Astrocyte of the cerebellum (primary cell): ENCODE data around the gene GPR18.

Source experiments
- DNase-seq: peaks from one replicate; pipeline ENCODE4 v3.0.0-alpha.2; 2011; ENCODE audit warnings: low read depth
- H3K4me3 ChIP-seq: 2 replicates; pipeline ENCODE4 v1.5.1; 2011; ENCODE audit warnings: mild to moderate bottlenecking, low read depth, low read length, moderate library complexity
- in situ Hi-C: cut with HindIII; loops from 2 replicates; pipeline ENCODE4 v1.10.0; 2017; ENCODE audit warnings: low sequenced_read_pairs
- TF ChIP-seq, protein P1 (sequence below): IDR thresholded peaks from 2 replicates; pipeline ENCODE4 v1.5.1; 2012; ENCODE audit warnings: low read length, low read depth, moderate library complexity, mild to moderate bottlenecking; ENCODE audit errors: missing control alignments

GPR18 gene

DNA sequence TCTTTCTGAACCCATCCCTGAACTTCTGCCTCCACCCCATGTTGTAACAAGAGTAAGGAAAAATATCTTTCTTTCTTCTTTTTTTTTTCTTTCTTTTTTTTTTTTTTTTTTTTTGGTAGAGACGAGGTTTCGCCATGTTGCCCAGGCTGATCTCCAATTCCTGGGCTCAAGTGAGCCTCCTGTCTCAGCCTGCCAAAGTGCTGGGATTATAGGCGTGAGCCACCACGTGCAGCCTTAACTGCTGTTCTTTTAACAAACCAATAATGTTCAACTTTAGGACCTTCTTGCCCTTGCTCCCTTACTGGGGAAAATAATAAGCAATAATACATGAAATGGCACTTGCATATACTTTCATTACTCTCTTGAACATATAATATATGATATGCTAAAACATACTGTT is 29.4 kb upstream of the GPR18 start:
- DNase-seq: no peak
- H3K4me3 ChIP-seq: no peak overlapping the region
- in situ Hi-C loops: no loop called here
- TF ChIP-seq, protein P1, sequence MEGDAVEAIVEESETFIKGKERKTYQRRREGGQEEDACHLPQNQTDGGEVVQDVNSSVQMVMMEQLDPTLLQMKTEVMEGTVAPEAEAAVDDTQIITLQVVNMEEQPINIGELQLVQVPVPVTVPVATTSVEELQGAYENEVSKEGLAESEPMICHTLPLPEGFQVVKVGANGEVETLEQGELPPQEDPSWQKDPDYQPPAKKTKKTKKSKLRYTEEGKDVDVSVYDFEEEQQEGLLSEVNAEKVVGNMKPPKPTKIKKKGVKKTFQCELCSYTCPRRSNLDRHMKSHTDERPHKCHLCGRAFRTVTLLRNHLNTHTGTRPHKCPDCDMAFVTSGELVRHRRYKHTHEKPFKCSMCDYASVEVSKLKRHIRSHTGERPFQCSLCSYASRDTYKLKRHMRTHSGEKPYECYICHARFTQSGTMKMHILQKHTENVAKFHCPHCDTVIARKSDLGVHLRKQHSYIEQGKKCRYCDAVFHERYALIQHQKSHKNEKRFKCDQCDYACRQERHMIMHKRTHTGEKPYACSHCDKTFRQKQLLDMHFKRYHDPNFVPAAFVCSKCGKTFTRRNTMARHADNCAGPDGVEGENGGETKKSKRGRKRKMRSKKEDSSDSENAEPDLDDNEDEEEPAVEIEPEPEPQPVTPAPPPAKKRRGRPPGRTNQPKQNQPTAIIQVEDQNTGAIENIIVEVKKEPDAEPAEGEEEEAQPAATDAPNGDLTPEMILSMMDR: no peak

DNA sequence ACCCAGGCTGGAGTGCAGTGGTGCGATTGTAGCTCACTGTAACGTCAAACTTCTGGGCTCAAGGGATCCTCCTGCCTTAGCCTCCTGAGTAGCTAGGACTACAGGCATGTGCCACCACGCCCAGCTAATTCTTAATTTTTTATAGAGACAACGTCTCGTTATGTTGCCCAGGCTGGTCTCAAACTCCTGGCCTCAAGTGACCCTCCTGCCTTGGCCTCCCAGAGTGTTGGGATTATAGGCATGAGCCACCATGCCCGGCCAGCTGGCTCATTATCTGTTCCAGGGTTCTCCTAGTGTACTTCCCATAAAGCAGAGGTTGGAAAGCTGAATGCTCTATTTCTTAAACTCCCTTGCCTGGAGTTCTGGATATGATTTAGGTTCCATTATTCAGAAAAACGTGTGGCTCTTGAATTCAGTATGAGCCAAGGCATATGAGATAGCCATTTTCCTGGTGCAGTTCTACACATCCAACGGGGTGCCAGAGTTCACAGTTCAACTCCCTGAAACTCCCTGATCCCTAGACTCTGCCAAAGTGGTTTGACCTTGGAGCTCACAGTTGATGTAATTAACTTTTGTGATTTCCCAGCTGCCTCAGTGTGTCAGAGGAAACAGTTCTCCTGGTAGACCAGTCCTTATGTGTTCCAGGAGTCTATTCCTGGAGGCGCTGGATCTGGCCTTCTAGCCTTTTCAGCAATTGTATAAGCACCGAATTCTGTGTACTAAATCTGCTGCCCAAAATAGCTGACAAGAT is 27.4 kb upstream of the GPR18 start:
- DNase-seq: no peak
- TF ChIP-seq, protein P1: no peak
- in situ Hi-C loops: no loop called here
- H3K4me3 ChIP-seq: no peak overlapping the region

DNA sequence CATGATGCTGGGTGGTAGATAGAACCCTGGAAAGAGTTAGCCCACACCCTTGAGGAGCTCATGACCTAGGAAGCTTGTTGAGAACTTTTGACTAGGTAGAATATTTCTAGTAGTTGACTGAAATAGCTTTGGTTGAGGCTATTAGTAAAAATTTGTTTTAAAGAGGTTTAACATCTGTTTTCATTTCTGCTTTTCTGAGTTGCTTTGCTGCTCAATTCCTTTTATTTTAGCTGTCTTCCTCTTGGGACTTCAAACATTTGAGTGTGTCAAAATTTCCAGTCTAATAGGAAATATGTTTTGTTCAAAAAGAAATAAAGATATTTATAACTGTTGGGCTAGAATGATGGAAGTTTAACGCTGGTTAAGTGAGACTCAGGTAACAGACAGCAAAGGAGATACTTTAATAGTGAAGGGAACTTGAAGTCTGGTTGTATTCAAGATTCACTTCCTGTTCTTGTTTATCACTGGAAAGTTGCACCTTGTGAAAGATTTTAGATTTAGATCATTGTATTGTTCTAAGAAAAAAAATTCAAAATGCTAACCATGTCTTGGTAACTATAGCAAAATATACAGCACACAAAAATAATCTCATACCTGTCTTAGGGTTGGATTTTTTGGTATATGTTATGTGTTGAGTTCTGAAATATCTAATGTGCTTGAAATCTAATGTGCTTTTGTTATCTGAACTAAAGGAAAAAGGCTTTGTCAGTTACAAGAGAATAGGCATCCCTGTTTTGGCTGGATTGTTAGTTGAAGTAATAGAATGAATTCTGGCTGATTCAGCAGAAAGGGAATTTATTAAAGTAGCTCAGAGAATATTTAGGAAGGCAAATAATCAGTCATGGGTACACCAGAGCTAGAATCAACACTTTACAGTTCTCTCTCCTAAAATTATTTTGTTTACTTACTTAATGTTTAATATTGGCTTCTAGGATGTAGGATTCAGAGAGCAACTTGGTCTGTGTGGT is 24.4 kb upstream of the GPR18 start:
- TF ChIP-seq, protein P1: no peak
- no peak for DNase-seq
- H3K4me3 ChIP-seq: no peak overlapping the region
- in situ Hi-C loops: no loop called here

DNA sequence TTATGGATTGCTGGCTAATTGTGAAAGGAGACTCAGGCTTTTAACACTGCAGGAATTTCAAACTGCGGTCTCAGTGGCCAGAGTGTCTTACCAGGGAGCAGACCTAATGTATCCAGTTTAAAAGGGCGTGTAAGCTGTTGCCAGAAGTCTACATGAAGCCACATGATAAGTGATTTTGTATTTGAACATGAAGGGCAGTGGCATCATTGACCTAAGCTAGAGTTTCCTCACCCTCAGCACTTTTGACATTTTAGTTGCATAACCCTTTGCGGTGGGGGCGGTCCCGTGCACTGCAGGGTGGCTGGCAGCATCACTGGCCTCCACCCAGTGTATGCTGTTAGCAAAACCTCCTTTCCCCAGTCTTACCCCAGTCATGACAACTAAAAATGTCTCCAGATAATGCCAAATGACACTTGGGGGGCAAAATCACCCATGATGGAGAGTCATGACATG is 23.7 kb upstream of the GPR18 start:
- no peak for DNase-seq
- in situ Hi-C loops: no loop called here
- H3K4me3 ChIP-seq: no peak overlapping the region
- TF ChIP-seq, protein P1: no peak

DNA sequence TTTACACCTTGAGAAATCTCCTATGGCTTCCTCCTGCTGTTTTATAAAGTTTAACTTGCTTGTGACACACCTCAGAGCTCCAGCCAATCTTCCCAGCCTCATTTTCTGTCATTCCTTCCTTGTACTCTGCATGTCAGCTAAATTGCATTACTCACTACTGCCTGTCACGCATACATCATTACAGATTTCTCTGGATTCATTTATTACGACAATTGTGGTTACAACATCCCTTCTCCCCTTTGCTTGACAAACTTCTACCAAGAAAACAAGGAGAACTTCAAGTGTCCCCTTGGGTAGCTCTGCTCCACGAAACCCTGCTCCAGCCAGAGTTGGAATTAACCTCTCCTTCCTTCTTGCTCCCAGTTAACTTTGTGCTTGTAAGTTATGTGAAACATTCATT is 22.0 kb upstream of the GPR18 start:
- TF ChIP-seq, protein P1: no peak
- no peak for DNase-seq
- in situ Hi-C loops: no loop called here
- H3K4me3 ChIP-seq: no peak overlapping the region

DNA sequence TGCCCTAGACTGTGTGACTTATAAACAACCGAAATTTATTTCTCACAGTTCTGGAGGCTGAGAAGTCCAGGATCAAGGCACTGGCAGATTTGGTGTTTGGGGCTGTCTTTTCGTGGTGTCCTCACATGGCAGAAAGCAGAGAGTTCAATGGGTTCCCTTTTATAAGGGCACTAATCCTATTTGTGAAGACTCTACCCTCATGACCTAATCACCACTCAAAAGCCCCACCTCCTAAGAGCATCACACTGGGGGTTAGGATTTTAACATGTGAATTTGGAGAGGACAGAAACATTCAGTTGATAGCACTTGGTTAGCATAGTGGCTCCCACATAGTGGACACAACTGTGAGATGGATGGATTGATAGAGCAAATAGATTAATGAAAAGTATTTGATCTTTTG is 21.5 kb upstream of the GPR18 start:
- no peak overlapping the region for H3K4me3 ChIP-seq
- DNase-seq: no peak

More for the DNA sequence above, 21.5 kb upstream of the GPR18 start:
- TF ChIP-seq, protein P1: no peak
- in situ Hi-C loops: loop anchor here (5.0 kb wide), 1 partner anchor 33 kb away; no protein-coding TSS in a partner anchor
